Measurements from ENCODE around the gene AQP1.

The AQP1 gene

DNA sequence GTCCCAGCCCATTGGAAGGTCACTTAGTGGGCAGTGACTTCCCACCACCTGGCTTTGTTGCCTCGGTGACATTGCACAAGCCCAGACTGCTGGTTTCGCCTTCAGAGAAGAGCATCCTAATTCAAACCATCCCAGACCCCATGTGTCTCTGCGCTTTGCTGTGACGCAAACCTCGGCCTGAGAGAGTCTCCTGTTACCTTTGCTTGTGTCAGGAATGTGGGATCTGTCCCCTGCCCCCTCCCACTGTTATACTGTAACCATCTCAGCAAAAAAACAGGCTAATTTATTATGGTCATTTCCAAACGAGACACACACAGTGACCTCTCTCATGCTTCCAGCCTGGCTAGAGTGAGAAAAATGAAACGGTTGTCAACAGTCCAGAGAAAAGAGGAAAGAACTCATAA, 25.0 kb upstream of the AQP1 start:
- Histone ChIP-seq H3K36me3 (no peaks in the 10 kb centered on the region), H3K9me3 (no peaks in the 10 kb centered on the region), H3K4me3 (ENCODE audit: low read depth, low read length) (no peak overlapping the region), H3K4me1 (0 out of 2 replicates have a peak, but pooled peaks cover 5% of the 10 kb centered on the region), H3K27me3 (no peaks in the 10 kb centered on the region)
- TF ChIP-seq, protein P1, sequence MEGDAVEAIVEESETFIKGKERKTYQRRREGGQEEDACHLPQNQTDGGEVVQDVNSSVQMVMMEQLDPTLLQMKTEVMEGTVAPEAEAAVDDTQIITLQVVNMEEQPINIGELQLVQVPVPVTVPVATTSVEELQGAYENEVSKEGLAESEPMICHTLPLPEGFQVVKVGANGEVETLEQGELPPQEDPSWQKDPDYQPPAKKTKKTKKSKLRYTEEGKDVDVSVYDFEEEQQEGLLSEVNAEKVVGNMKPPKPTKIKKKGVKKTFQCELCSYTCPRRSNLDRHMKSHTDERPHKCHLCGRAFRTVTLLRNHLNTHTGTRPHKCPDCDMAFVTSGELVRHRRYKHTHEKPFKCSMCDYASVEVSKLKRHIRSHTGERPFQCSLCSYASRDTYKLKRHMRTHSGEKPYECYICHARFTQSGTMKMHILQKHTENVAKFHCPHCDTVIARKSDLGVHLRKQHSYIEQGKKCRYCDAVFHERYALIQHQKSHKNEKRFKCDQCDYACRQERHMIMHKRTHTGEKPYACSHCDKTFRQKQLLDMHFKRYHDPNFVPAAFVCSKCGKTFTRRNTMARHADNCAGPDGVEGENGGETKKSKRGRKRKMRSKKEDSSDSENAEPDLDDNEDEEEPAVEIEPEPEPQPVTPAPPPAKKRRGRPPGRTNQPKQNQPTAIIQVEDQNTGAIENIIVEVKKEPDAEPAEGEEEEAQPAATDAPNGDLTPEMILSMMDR (IDR thresholded peaks at IDR 0.05; ENCODE audit: low read depth, low read length), result no peak
- DNase-seq, result no peak

DNA sequence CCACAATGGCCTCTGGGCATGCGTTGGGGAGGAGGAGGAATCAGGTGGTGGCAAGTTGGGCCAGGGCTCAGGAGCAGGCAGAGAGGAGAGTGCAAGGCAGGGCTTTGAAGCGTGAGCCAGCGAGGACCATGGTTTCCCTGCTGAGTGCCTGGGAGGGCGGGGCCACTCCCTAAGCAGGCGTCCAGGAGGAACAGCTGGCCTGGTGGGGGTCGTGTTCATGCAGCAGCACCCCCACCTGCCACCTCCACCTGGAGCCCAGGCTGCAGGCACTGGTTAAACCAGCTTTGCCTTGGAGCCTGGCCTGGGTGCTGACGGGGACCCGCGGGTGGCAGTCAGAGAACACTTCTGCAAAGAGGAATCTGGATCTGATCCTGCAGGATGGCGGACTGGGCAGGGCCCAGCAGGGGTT, 24.2 kb upstream of the AQP1 start:
- no peaks in the 10 kb centered on the region for H3K27me3 ChIP-seq
- no peaks in the 10 kb centered on the region for H3K9me3 ChIP-seq
- no peak for DNase-seq
- H3K36me3 ChIP-seq, result no peaks in the 10 kb centered on the region
- TF ChIP-seq, protein P1 (IDR thresholded peaks at IDR 0.05; ENCODE audit: low read depth, low read length), result no peak
- H3K4me1 ChIP-seq, result 0 out of 2 replicates have a peak, but pooled peaks cover 5% of the 10 kb centered on the region
- no peak overlapping the region for H3K4me3 ChIP-seq (ENCODE audit: low read depth, low read length)

DNA sequence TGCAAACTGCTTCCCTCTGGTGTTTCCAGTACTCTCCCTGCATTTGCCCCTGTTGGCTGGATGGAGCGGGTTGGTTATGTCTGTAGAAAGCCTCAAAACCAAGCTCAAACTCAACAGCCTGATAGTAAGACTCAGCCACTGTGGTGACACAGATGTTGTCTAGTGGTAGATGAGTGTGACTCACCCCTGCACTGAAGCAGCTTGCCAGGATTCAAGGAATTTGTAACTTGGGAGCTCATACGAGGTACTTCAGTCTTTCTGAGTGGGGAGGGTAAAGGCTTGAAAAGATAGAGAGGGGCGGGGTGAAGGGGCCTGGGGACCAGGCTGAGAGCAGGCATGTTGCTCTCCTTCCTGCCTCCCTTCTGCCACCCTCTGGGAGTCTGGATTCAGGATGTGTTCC, 22.9 kb upstream of the AQP1 start:
- H3K27me3 ChIP-seq, result no peaks in the 10 kb centered on the region
- H3K4me1 ChIP-seq, result 0 out of 2 replicates have a peak, but pooled peaks cover 5% of the 10 kb centered on the region
- no peak for DNase-seq
- H3K4me3 ChIP-seq (ENCODE audit: low read depth, low read length), result no peak overlapping the region
- H3K36me3 ChIP-seq, result no peaks in the 10 kb centered on the region
- TF ChIP-seq, protein P1 (IDR thresholded peaks at IDR 0.05; ENCODE audit: low read depth, low read length), result no peak
- no peaks in the 10 kb centered on the region for H3K9me3 ChIP-seq

DNA sequence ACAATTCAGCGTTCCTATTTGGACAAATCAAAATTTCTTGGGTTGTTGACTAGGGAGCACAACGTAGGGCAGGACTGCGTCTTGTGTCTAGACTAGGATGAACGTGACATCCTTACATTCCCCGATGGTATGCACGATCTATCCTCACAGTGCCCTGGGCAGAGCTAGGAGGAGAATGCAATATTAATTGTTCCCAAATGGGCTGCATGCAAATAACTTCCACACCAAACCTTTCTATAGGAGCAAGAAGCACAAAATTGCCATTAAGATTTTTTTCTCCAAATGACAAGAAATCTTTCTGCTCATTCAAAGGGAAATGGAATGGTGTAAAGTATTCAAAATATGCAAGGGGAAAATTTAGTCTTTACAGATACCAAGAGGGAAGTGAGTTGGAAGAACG, 21.4 kb upstream of the AQP1 start:
- no peak for DNase-seq
- no peaks in the 10 kb centered on the region for H3K4me1 ChIP-seq
- no peaks in the 10 kb centered on the region for H3K36me3 ChIP-seq
- no peaks in the 10 kb centered on the region for H3K9me3 ChIP-seq
- no peak overlapping the region for H3K4me3 ChIP-seq (ENCODE audit: low read depth, low read length)
- H3K27me3 ChIP-seq, result no peaks in the 10 kb centered on the region
- TF ChIP-seq, protein P1 (IDR thresholded peaks at IDR 0.05; ENCODE audit: low read depth, low read length), result no peak

DNA sequence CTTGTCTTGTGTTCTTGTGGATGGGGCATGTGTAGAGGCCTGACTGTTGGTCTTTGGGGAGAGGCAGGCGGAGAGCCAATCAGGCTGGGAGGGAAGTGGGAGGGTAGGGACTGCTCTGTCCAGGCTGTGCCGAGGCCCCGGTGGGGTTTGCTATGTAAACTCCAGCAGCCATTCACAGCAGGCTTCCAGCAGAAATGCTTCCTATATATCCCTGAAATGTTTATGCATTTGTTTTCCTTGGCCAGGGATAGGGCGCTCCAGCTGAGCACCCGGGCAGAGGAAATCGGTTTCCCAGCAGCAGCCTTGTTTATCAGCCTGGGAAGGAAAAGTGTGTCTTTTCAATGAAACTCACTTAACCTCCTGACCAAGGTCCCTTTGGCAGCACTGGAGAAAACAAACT, 18.3 kb upstream of the AQP1 start:
- no peaks in the 10 kb centered on the region; the same call in 1 of the 2 replicates for H3K4me1 ChIP-seq
- no peaks in the 10 kb centered on the region for H3K9me3 ChIP-seq
- DNase-seq, result no peak
- TF ChIP-seq, protein P1 (IDR thresholded peaks at IDR 0.05; ENCODE audit: low read depth, low read length), result no peak
- H3K36me3 ChIP-seq, result no peaks in the 10 kb centered on the region
- no peaks in the 10 kb centered on the region for H3K27me3 ChIP-seq
- no peak overlapping the region for H3K4me3 ChIP-seq (ENCODE audit: low read depth, low read length)

DNA sequence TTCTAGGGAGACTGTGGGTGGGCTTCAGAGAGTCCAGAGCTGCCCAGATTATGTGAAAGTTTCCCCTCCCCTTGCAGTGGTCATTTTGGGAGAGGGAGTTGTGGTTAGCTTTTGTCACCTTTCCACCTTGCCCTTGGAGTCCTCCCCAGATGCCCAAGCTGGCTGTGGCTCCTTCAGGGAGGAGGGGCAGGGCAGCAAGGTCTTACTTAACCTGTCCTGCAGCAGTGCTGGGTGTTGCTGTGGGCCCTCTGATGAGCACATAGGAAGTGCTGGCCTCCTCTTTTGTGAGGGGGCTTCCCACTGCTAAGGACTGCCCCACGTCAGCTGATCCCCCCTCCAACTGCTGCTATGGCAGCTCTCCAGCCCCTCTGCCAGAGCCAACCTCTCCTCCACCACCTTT, 17.6 kb upstream of the AQP1 start:
- Histone ChIP-seq H3K9me3 (no peaks in the 10 kb centered on the region), H3K4me3 (ENCODE audit: low read depth, low read length) (no peak overlapping the region), H3K36me3 (no peaks in the 10 kb centered on the region), H3K4me1 (no peaks in the 10 kb centered on the region; the same call in 1 of the 2 replicates), H3K27me3 (no peaks in the 10 kb centered on the region)
- DNase-seq, result no peak
- TF ChIP-seq, protein P1 (IDR thresholded peaks at IDR 0.05; ENCODE audit: low read depth, low read length), result no peak
